Psoas muscle (tissue), 8 donors: Measurements from ENCODE around the gene CAMTA1. TPM values are rescaled to one million over a fixed set of nuclear protein-coding genes. Genes with fewer than 3 reads are reported as not detected.

ENCODE experiments used
- ATAC-seq, 4 donors: fragments of 200-7000 bp; cut with Tn5 transposase; one replicate each; pipeline ENCODE4 v1.9.1; 2020; ENCODE audit warnings: moderate library complexity in 3 of 4, mild to moderate bottlenecking in 2 of 4
- DNase-seq, 2 donors: peaks; one replicate each; pipeline ENCODE4 v3.0.0-alpha.2; 2020
- H3K27ac ChIP-seq: fragments of 200-600 bp; one replicate; pipeline ENCODE4 v1.8.0; 2022
- H3K27me3 ChIP-seq, 3 donors: fragments of 200-600 bp in 1 of 3; one replicate each; pipeline versions ENCODE4 v1.6.1 to v1.8.0; 2013 to 2022; ENCODE audit warnings: low read length in 2 of 3, mild to moderate bottlenecking in 2 of 3, moderate library complexity in 1 of 3; ENCODE audit not compliant: insufficient read depth in 3 of 3
- H3K36me3 ChIP-seq, 2 donors: fragments of 200-600 bp in 1 of 2; one replicate each; pipeline versions ENCODE4 v1.6.1 to v1.8.0; 2013 to 2022; ENCODE audit warnings: low read depth in 1 of 2, mild to moderate bottlenecking in 1 of 2, moderate library complexity in 1 of 2; ENCODE audit not compliant: insufficient read depth in 1 of 2
- H3K4me1 ChIP-seq: fragments of 200-600 bp; one replicate; pipeline ENCODE4 v1.8.0; 2022
- H3K4me3 ChIP-seq: fragments of 200-600 bp; one replicate; pipeline ENCODE4 v1.8.0; 2022; ENCODE audit warnings: mild to moderate bottlenecking
- H3K9me3 ChIP-seq: fragments of 200-600 bp; one replicate; pipeline ENCODE4 v1.8.0; 2022
- WGBS, 3 donors: extraction: QIAGEN DNeasy Blood & Tissue Kit; methylation state at CpG; one replicate each; pipeline versions ENCODE4 v1.1.6 to v1.1.7; 2013; 5-methylcytosine and 5-hydroxymethylcytosine counted together
- intact Hi-C, 2 donors: fragments of 100-400 bp; cut with DNase I; formaldehyde crosslinking; loops; one replicate each; pipeline versions ENCODE4 v1.11.0 to v1.14.2; 2022
- polyA plus RNA-seq, 3 donors: library from polyadenylated mRNA; stranded (reverse); fragments of 200-250 nt; gene quantifications; one replicate each; pipeline ENCODE4 v1.2.3, GENCODE V29; 2013
- total RNA-seq, 4 donors: library from RNA; stranded (reverse); fragmentation: NEBNext Ultra II Directional in 2 of 4; extraction: Animal tissue kit (Norgen Biotek cat#: 25700) in 2 of 4; gene quantifications; one replicate each; pipeline versions ENCODE4 v1.2.1 to v1.2.4, GENCODE V29; 2021 to 2023
- TF ChIP-seq, protein P1 (sequence below): fragments of 200-600 bp; IDR thresholded peaks from one replicate; pipeline ENCODE4 v1.8.0; 2022; ENCODE audit warnings: antibody characterized with exemption
- donor health status: healthy with polysubstance abuse.
- donor health status: DM: no; HTN: no; CAD: no; lungs with moderate emphysema.
- donor health status: Bipolar disorder and iron deficiency.
- donor health status: healthy.
- donor health status: DM: yes; HTN: yes; CAD: no.
- donor health status: DM: no; HTN: no; CAD: no.
- donor health status: DM: no; HTN: no; CAD: no.
- donor health status: DM: yes; HTN: yes; CAD: no.

Gene CAMTA1
- total and polyA plus RNA-seq, 7 donors = 64.6 to 206 (median 76.5) TPM

DNA sequence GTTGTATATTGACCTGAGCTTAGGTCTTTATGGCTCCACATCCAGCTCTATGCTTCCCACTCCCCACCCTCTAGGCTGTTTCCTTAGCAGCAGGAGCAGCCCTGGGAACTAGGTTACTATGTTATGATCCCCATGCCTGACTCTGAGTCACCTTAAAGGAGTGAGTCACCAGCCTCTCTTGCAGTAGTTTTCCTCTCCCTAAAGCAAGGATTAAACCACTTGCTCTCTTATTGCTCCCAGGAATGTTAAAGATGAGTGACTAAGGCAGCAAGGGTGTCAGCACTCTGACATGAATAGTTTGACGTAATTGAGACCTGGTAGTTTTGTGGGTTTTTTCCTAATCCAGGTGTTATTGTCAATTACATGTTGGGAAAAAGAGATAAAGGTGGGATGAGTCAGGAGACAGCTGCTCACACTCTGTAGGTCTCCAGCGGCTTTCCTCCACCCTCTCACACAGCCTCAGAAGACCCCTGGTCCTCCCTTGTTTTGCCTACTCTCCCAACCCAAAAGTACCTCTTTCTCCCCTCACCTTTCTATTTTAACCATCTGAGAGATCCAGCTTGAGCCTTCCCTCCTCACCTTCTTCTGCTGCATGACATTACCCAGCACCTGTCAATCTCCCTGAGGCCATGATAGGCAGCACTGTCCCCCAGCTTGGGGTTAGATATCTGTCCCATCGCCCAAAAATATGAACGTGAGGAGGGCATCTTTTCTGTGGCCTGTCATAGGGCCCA, 616.7 kb downstream of the CAMTA1 start:
- DNase-seq = no peak
- 65 to 71% (median 70%) methylated on average over 4 of the region's 4 CpGs for WGBS, 3 donors
- intact Hi-C loops = no loop called here
- Histone ChIP-seq H3K4me3 (no peak overlapping the region), H3K9me3 (peaks cover 5% of the 10 kb centered on the region), H3K36me3 (no peaks in the 10 kb centered on the region), H3K27me3 (no peaks in the 10 kb centered on the region), H3K4me1 (no peaks in the 10 kb centered on the region), H3K27ac (no peak overlapping the region)
- TF ChIP-seq, protein P1, sequence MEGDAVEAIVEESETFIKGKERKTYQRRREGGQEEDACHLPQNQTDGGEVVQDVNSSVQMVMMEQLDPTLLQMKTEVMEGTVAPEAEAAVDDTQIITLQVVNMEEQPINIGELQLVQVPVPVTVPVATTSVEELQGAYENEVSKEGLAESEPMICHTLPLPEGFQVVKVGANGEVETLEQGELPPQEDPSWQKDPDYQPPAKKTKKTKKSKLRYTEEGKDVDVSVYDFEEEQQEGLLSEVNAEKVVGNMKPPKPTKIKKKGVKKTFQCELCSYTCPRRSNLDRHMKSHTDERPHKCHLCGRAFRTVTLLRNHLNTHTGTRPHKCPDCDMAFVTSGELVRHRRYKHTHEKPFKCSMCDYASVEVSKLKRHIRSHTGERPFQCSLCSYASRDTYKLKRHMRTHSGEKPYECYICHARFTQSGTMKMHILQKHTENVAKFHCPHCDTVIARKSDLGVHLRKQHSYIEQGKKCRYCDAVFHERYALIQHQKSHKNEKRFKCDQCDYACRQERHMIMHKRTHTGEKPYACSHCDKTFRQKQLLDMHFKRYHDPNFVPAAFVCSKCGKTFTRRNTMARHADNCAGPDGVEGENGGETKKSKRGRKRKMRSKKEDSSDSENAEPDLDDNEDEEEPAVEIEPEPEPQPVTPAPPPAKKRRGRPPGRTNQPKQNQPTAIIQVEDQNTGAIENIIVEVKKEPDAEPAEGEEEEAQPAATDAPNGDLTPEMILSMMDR = no peak
- ATAC-seq = peak; percentile 75 to 96 (median 87)

GRCh38 chr1:7402548-7402850, 617.2 kb downstream of the CAMTA1 start:
- no peaks in the 10 kb centered on the region for H3K27me3 ChIP-seq
- intact Hi-C loops = no loop called here
- WGBS, 3 donors = 71 to 83% (median 72%) methylated on average over 2 of the region's 2 CpGs
- H3K36me3 ChIP-seq = no peaks in the 10 kb centered on the region
- H3K4me3 ChIP-seq = no peak overlapping the region
- H3K27ac ChIP-seq = no peak overlapping the region
- DNase-seq (no peak), ATAC-seq (no peak)
- H3K4me1 ChIP-seq = no peaks in the 10 kb centered on the region
- peaks cover 5% of the 10 kb centered on the region for H3K9me3 ChIP-seq
- TF ChIP-seq, protein P1 = no peak

DNA sequence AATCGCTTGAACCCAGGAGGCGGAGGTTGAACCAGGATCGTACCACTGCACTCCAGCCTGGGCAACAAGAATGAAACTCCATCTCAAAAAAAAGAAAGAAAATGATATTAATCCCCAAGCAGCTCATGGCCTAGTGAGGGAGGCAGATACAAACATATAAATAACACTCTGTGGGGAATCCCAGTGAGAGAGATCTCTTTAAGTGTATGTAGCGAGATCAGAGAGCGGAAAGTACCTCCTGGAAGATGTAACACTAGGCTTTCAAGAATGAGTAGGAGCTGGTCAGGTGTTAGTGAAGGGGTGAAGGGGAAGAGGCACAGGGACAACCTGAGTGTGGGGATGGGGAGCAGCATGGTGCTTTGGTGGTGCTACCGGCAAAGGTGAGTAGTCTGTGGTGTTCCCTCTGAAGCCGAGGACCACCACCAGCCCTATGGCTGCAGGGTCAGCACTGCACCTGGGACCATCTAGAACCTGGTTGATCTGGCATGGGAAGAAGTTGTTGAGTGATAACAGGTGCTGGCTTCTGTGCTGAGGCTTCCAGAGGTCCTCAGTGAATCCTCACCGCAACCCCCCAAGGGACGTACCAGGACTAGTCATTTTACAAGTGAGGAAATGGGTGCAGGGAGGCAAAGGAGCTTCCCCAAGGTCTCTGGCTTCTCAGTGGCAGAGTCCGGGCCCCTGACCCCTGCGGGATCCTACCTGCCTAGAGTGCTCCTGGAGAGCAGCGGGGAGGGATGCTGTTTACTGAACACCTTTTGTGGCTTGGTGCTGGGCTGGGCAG, 618.2 kb downstream of the CAMTA1 start:
- no peak for ATAC-seq
- DNase-seq = no peak
- TF ChIP-seq, protein P1 = no peak
- Histone ChIP-seq H3K9me3 (peaks cover 5% of the 10 kb centered on the region), H3K27ac (no peak overlapping the region), H3K36me3 (no peaks in the 10 kb centered on the region), H3K4me1 (no peaks in the 10 kb centered on the region), H3K4me3 (no peak overlapping the region), H3K27me3 (no peaks in the 10 kb centered on the region)
- intact Hi-C loops = no loop called here
- WGBS, 3 donors = 94 to 96% (median 95%) methylated on average over 12 of the region's 12 CpGs

- Histone ChIP-seq H3K9me3 (peaks cover 5% of the 10 kb centered on the region), H3K4me1 (no peaks in the 10 kb centered on the region), H3K4me3 (no peak overlapping the region), H3K27me3 (no peaks in the 10 kb centered on the region), H3K27ac (no peak overlapping the region), H3K36me3 (no peaks in the 10 kb centered on the region)
- TF ChIP-seq, protein P1 = no peak
- 77 to 85% (median 81%) methylated on average over 18 of the region's 18 CpGs for WGBS, 3 donors
- intact Hi-C loops = no loop called here
- DNase-seq (no peak), ATAC-seq (no peak)
These were observed 618.9 kb downstream of the CAMTA1 start for GRCh38 chr1:7404046-7404742.
